ENCODE data around the gene SYMPK. TPM values are rescaled to one million over a fixed set of nuclear protein-coding genes. Genes with fewer than 3 reads are reported as not detected.

The SYMPK gene
- total RNA-seq, 1 experiment from 2014 or later: 85.5 TPM

- DNase-seq (ENCODE audit: low spot score): no peak
- no peaks in the 10 kb centered on the region for H3K36me3 ChIP-seq (ENCODE audit: insufficient read depth, low read length, poor library complexity, severe bottlenecking)
- H3K27me3 ChIP-seq (replicated peaks; ENCODE audit: insufficient read depth, low read depth, low read length, poor library complexity): no peaks in the 10 kb centered on the region
- H3K9me3 ChIP-seq (ENCODE audit: low read depth, low read length, poor library complexity, severe bottlenecking): no peaks in the 10 kb centered on the region
- H3K27ac ChIP-seq (ENCODE audit: low read depth, low read length, poor library complexity, severe bottlenecking): no peak overlapping the region
- BruUV-seq (replicated peaks): no TSS peak
- no peak overlapping the region for H3K4me3 ChIP-seq (ENCODE audit: low read depth, low read length, poor library complexity, severe bottlenecking)
- H3K4me1 ChIP-seq (ENCODE audit: insufficient read depth, low read length, poor library complexity, severe bottlenecking): peaks cover 18% of the 10 kb centered on the region
- intact Hi-C loops (cut with micrococcal nuclease; ENCODE audit: unreplicated experiment): no loop called here
- ChIA-PET POLR2A (ENCODE audit: low non-redundant PET) (no interaction called here), CTCF (no interaction called here)
- TF ChIP-seq EZH2 (IDR thresholded peaks at IDR 0.05; ENCODE audit: borderline replicate concordance, low read depth, low read length, poor library complexity, severe bottlenecking) (no peak), CTCF (conservative IDR thresholded peaks at IDR 0.05; ENCODE audit: low read depth, low read length) (no peak)
Measured at GRCh38 chr19:45765702-45766295, 97.1 kb downstream of the SYMPK start.

Other genes starting within 250 kb of the SYMPK start
- gene EML2, start 223.8 kb downstream of the SYMPK start, total RNA-seq (2021): 17.0 and 21.0 TPM in 2 replicates
- 0.45 and 1.0 TPM in 2 replicates for gene GIPR, start 194.9 kb downstream of the SYMPK start, total RNA-seq (2021)
- 590 and 597 TPM in 2 replicates for gene SNRPD2, start 171.2 kb downstream of the SYMPK start, total RNA-seq (2021)
- 12.8 and 17.4 TPM in 2 replicates for gene QPCTL, start 170.5 kb downstream of the SYMPK start, total RNA-seq (2021)
- 18.8 and 24.3 TPM in 2 replicates for gene FBXO46, start 132.3 kb downstream of the SYMPK start, total RNA-seq (2021)
- gene MEIOSIN, start 129.7 kb downstream of the SYMPK start, total RNA-seq (2021): not detected in 2 replicates
- gene SIX5, start 93.9 kb downstream of the SYMPK start, total RNA-seq (2021): 23.6 and 26.7 TPM in 2 replicates
- gene DMPK, start 80.7 kb downstream of the SYMPK start, total RNA-seq (2021): 79.9 and 82.0 TPM in 2 replicates
- 79.2 and 86.7 TPM in 2 replicates for gene DMWD, start 70.3 kb downstream of the SYMPK start, total RNA-seq (2021)
- gene RSPH6A, start 47.8 kb downstream of the SYMPK start, total RNA-seq (2021): 0.15 and 0.19 TPM in 2 replicates
- not detected in 2 replicates for gene FOXA3, start 1.2 kb upstream of the SYMPK start, total RNA-seq (2021)
- gene IRF2BP1, start 23.0 kb upstream of the SYMPK start, total RNA-seq (2021): 29.7 and 34.5 TPM in 2 replicates
- 11.4 and 13.5 TPM in 2 replicates for gene MYPOP, start 39.5 kb upstream of the SYMPK start, total RNA-seq (2021)
- not detected in 2 replicates for gene NANOS2, start 51.6 kb upstream of the SYMPK start, total RNA-seq (2021)
- not detected in 2 replicates for gene NOVA2, start 110.7 kb upstream of the SYMPK start, total RNA-seq (2021)
- 15.4 and 16.5 TPM in 2 replicates for gene CCDC61, start 132.3 kb upstream of the SYMPK start, total RNA-seq (2021)
- not detected in 2 replicates for gene PGLYRP1, start 159.9 kb upstream of the SYMPK start, total RNA-seq (2021)
- not detected in 2 replicates for gene IGFL4, start 177.9 kb upstream of the SYMPK start, total RNA-seq (2021)

Measured in A673 (cell line).